Measurements from ENCODE around the gene S100A12.

Gene S100A12

GRCh38 chr1:153356392-153357075 is 18.9 kb downstream of the S100A12 start:
- no peak for TF ChIP-seq CTCF (IDR thresholded peaks at IDR 0.05; ENCODE audit: low read depth, low read length)
- no peak overlapping the region for H3K4me3 ChIP-seq (replicated peaks in 1 of 2; ENCODE audit: low read depth in 2 of 2, low read length in 2 of 2)
- no peak for DNase-seq (ENCODE audit: low read depth in 2 of 2)

GRCh38 chr1:153355445-153356071 is 19.9 kb downstream of the S100A12 start:
- DNase-seq (ENCODE audit: low read depth in 2 of 2) = peak; percentile 70 to 74
- TF ChIP-seq CTCF (IDR thresholded peaks at IDR 0.05; ENCODE audit: low read depth, low read length) = peak; percentile 68

GRCh38 chr1:153354515-153355193 is 20.8 kb downstream of the S100A12 start:
- H3K4me3 ChIP-seq (replicated peaks in 1 of 2; ENCODE audit: low read depth in 2 of 2, low read length in 2 of 2) = no peak overlapping the region
- no peak for DNase-seq (ENCODE audit: low read depth in 2 of 2)
- no peak for TF ChIP-seq CTCF (IDR thresholded peaks at IDR 0.05; ENCODE audit: low read depth, low read length)

More at GRCh38 chr1:153355445-153356071, 19.9 kb downstream of the S100A12 start:
- H3K4me3 ChIP-seq (replicated peaks in 1 of 2; ENCODE audit: low read depth in 2 of 2, low read length in 2 of 2) = no peak overlapping the region

- no peak overlapping the region for H3K4me3 ChIP-seq (replicated peaks in 1 of 2; ENCODE audit: low read depth in 2 of 2, low read length in 2 of 2)
- peak; percentile 35 for TF ChIP-seq CTCF (IDR thresholded peaks at IDR 0.05; ENCODE audit: low read depth, low read length)
- DNase-seq (ENCODE audit: low read depth in 2 of 2) = peak; percentile 10 to 18
Observed at GRCh38 chr1:153353226-153353947, 22.0 kb downstream of the S100A12 start.

GRCh38 chr1:153352523-153352922 is 22.9 kb downstream of the S100A12 start:
- H3K4me3 ChIP-seq (replicated peaks in 1 of 2; ENCODE audit: low read depth in 2 of 2, low read length in 2 of 2) = no peak overlapping the region
- peak; percentile 89 for TF ChIP-seq CTCF (IDR thresholded peaks at IDR 0.05; ENCODE audit: low read depth, low read length)
- peak; percentile 75 to 78 for DNase-seq (ENCODE audit: low read depth in 2 of 2)

- no peak overlapping the region for H3K4me3 ChIP-seq (replicated peaks in 1 of 2; ENCODE audit: low read depth in 2 of 2, low read length in 2 of 2)
- TF ChIP-seq CTCF (IDR thresholded peaks at IDR 0.05; ENCODE audit: low read depth, low read length) = no peak
- DNase-seq (ENCODE audit: low read depth in 2 of 2) = no peak
Observed at GRCh38 chr1:153350321-153350957, 25.0 kb downstream of the S100A12 start.

Data from cardiac fibroblast (primary cell).